Transverse colon (tissue), 4 donors: ENCODE data around the gene LCP1. TPM values are rescaled to one million over a fixed set of nuclear protein-coding genes. Genes with fewer than 3 reads are reported as not detected.
A peak's percentile ranks its signal among the peaks of the same experiment; 100 is the strongest.

Source experiments
- DNase-seq: peaks from one replicate; pipeline ENCODE4 v3.0.0-alpha.2; 2019
- H3K27ac ChIP-seq, 4 donors: fragments of 200-600 bp; sonication (generic); 2 replicates each; pipeline ENCODE4 v1.5.1; 2016 to 2018; ENCODE audit warnings: inconsistent platforms in 4 of 4
- H3K27me3 ChIP-seq: fragments of 200-600 bp; sonication (generic); 2 replicates; pipeline ENCODE4 v1.5.1; 2017; ENCODE audit warnings: inconsistent platforms
- H3K36me3 ChIP-seq, 4 donors: fragments of 200-600 bp; sonication (generic); 2 replicates each; pipeline ENCODE4 v1.5.1; 2017 to 2019; ENCODE audit warnings: inconsistent platforms in 4 of 4
- H3K4me1 ChIP-seq, 4 donors: fragments of 200-600 bp; sonication (generic); 2 replicates each; pipeline ENCODE4 v1.5.1; 2017 to 2020; ENCODE audit warnings: inconsistent platforms in 4 of 4
- H3K4me3 ChIP-seq, 4 donors: fragments of 200-600 bp; sonication (generic); 1 replicate in 1 of 4; 2 replicates in 3 of 4; pipeline versions ENCODE4 v1.5.1 to v1.6.1; 2017 to 2019; ENCODE audit warnings: inconsistent platforms in 4 of 4
- H3K9me3 ChIP-seq, 2 donors: fragments of 200-600 bp; sonication (generic); 2 replicates each; pipeline ENCODE4 v1.5.1; 2017 to 2019; ENCODE audit warnings: inconsistent platforms in 2 of 2
- EP300 ChIP-seq: sonication (generic); formaldehyde crosslinking; IDR thresholded peaks from one replicate; pipeline ENCODE4 v1.6.1; 2017; ENCODE audit warnings: antibody characterized with exemption, low read depth
- POLR2A ChIP-seq: fragments of 450-650 bp; IDR thresholded peaks from one replicate; pipeline ENCODE4 v1.6.1; 2016; ENCODE audit warnings: antibody characterized with exemption, mild to moderate bottlenecking, moderate library complexity
- POLR2AphosphoS5 ChIP-seq, 3 donors: sonication (generic); formaldehyde crosslinking; IDR thresholded peaks; one replicate each; pipeline ENCODE4 v1.6.1; 2016; ENCODE audit warnings: antibody characterized with exemption in 3 of 3
- WGBS, 2 donors: methylation state at CpG; one replicate each; pipeline ENCODE4 v1.1.5; 2018; ENCODE audit warnings: low coverage in 1 of 2; 5-methylcytosine and 5-hydroxymethylcytosine counted together
- in situ Hi-C, 4 donors: fragments of 200-750 bp; cut with MboI; loops; one replicate each; pipeline versions ENCODE4 v1.15.0 to v1.15.1; 2017; ENCODE audit warnings: low sequenced_read_pairs in 3 of 4, low pct_ligation_motif_present in 1 of 4, low pct_unique_long_range_greater_than_20kb in 1 of 4
- intact Hi-C: fragments of 100-400 bp; cut with DNase I; formaldehyde crosslinking; loops from one replicate; pipeline ENCODE4 v1.15.1; 2023; ENCODE audit warnings: low total_unique reads
- total RNA-seq, 4 donors: library from RNA; depleted of rRNA; stranded (reverse); fragments of >200 nt; gene quantifications; one replicate each; pipeline ENCODE4 v1.1.0, GENCODE V29; 2016
- TF ChIP-seq, protein P1 (sequence below), 5 experiments: fragments of 200-600 bp in 3 of 5; fragments of 450-650 bp in 2 of 5; sonication (generic) in 3 of 5; IDR thresholded peaks; 1 replicate in 2 of 5; 2 replicates in 3 of 5; pipeline ENCODE4 v1.5.1; 2016 to 2017; ENCODE audit warnings: antibody characterized with exemption in 5 of 5, inconsistent platforms in 3 of 5, mild to moderate bottlenecking in 2 of 5, moderate library complexity in 1 of 5

Gene LCP1
- total RNA-seq, 4 donors from 2014 or later = 1.6 to 35.7 (median 26.1) TPM

DNA sequence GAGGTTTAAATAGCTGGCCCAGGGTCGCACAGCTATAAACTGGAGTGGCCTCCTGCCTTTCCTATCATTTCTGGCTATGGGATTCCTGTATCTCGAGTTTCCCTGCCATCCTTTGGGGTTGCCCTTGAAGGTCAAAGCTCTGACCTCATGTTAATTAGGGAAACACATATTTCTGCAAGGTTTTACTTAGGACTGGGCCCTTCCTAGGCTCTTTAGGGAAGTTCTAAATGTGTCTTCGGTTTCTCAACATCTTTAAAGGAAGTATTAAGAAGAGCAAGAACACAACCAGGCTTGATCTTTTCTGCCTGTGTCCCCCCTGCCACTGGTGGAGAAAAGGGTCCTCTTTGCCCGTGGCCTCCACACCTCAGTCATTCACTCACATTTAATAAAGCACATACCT, 10.8 kb downstream of the LCP1 start:
- H3K4me3 ChIP-seq = no peak overlapping the region
- H3K36me3 ChIP-seq = no peaks in the 10 kb centered on the region
- DNase-seq = no peak
- H3K4me1 ChIP-seq = peaks cover 0 to 31% (median 0%) of the 10 kb centered on the region in 4 donors
- intact Hi-C loops = no loop called here
- H3K27me3 ChIP-seq = no peaks in the 10 kb centered on the region
- in situ Hi-C loops = no loop called here
- peak overlapping the region; percentile 20 to 69 (median 48) for H3K27ac ChIP-seq
- no peaks in the 10 kb centered on the region for H3K9me3 ChIP-seq
- WGBS, 2 donors = 61 to 73% methylated on average over 3 to 4 of the region's 4 CpGs
- TF ChIP-seq POLR2A (no peak), POLR2AphosphoS5 (IDR thresholded peaks at IDR 0.05) (no peak), EP300 (no peak)
- TF ChIP-seq, protein P1, sequence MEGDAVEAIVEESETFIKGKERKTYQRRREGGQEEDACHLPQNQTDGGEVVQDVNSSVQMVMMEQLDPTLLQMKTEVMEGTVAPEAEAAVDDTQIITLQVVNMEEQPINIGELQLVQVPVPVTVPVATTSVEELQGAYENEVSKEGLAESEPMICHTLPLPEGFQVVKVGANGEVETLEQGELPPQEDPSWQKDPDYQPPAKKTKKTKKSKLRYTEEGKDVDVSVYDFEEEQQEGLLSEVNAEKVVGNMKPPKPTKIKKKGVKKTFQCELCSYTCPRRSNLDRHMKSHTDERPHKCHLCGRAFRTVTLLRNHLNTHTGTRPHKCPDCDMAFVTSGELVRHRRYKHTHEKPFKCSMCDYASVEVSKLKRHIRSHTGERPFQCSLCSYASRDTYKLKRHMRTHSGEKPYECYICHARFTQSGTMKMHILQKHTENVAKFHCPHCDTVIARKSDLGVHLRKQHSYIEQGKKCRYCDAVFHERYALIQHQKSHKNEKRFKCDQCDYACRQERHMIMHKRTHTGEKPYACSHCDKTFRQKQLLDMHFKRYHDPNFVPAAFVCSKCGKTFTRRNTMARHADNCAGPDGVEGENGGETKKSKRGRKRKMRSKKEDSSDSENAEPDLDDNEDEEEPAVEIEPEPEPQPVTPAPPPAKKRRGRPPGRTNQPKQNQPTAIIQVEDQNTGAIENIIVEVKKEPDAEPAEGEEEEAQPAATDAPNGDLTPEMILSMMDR (IDR thresholded peaks at IDR 0.05) = no peak

GRCh38 chr13:46170687-46171086, 11.3 kb downstream of the LCP1 start:
- intact Hi-C loops (no loop called here), in situ Hi-C loops (no loop called here)
- Histone ChIP-seq H3K27me3 (no peaks in the 10 kb centered on the region), H3K36me3 (no peaks in the 10 kb centered on the region), H3K4me1 (peaks cover 0 to 33% (median 0%) of the 10 kb centered on the region in 4 donors), H3K4me3 (no peak overlapping the region), H3K27ac (peak overlapping the region; percentile 20 to 69 (median 48)), H3K9me3 (no peaks in the 10 kb centered on the region)
- TF ChIP-seq POLR2AphosphoS5 (IDR thresholded peaks at IDR 0.05) (no peak), POLR2A (no peak), EP300 (no peak)
- TF ChIP-seq, protein P1 (IDR thresholded peaks at IDR 0.05) = no peak
- no peak for DNase-seq
- 47 to 54% methylated on average over 3 of the region's 3 CpGs for WGBS, 2 donors

- no peaks in the 10 kb centered on the region for H3K9me3 ChIP-seq
- no peak for TF ChIP-seq EP300
- TF ChIP-seq, protein P1 (IDR thresholded peaks at IDR 0.05) = no peak
- TF ChIP-seq POLR2AphosphoS5 (IDR thresholded peaks at IDR 0.05) = no peak
- no peak for TF ChIP-seq POLR2A
- in situ Hi-C loops (no loop called here), intact Hi-C loops (no loop called here)
- H3K27me3 ChIP-seq = no peaks in the 10 kb centered on the region
- no peak overlapping the region for H3K4me3 ChIP-seq
- H3K27ac ChIP-seq = peak overlapping the region in 1 of 4 donors; percentile 36
- H3K36me3 ChIP-seq = no peaks in the 10 kb centered on the region
- DNase-seq = no peak
- peaks cover 0 to 33% (median 0%) of the 10 kb centered on the region in 4 donors for H3K4me1 ChIP-seq
- 67 to 71% methylated on average over 4 to 7 of the region's 7 CpGs for WGBS, 2 donors
These were observed 11.7 kb downstream of the LCP1 start for GRCh38 chr13:46170268-46170667.

GRCh38 chr13:46169758-46170157, 12.2 kb downstream of the LCP1 start:
- Histone ChIP-seq H3K4me3 (no peak overlapping the region), H3K9me3 (no peaks in the 10 kb centered on the region), H3K27me3 (no peaks in the 10 kb centered on the region), H3K4me1 (peaks cover 0 to 33% (median 0%) of the 10 kb centered on the region in 4 donors), H3K36me3 (no peaks in the 10 kb centered on the region), H3K27ac (peak overlapping the region in 1 of 4 donors; percentile 36)
- 62 to 69% methylated on average over 2 of the region's 2 CpGs for WGBS, 2 donors
- no peak for DNase-seq
- intact Hi-C loops (no loop called here), in situ Hi-C loops (no loop called here)
- no peak for TF ChIP-seq EP300
- TF ChIP-seq POLR2A = no peak
- TF ChIP-seq, protein P1 (IDR thresholded peaks at IDR 0.05) = no peak
- no peak for TF ChIP-seq POLR2AphosphoS5 (IDR thresholded peaks at IDR 0.05)
